Left lung (tissue), 10 donors: Measurements from ENCODE around the gene WDR83. TPM values are rescaled to one million over a fixed set of nuclear protein-coding genes. Genes with fewer than 3 reads are reported as not detected.
A peak's percentile ranks its signal among the peaks of the same experiment; 100 is the strongest.
"Not testable (repeated sequence)": the region's sequence is repeated elsewhere in the genome, so short reads cannot be mapped to it uniquely, and the experiment has no call there.

Experiments
- ATAC-seq: fragments of 200-7000 bp; cut with Tn5 transposase; one replicate; pipeline ENCODE4 v1.9.1; 2020; ENCODE audit warnings: moderate library complexity
- DNase-seq, 4 donors: peaks; one replicate each; pipeline ENCODE4 v3.0.0-alpha.2; 2013 to 2020
- H3K27ac ChIP-seq, 2 donors: fragments of 200-600 bp; sonication (generic) in 1 of 2; one replicate each; pipeline versions ENCODE4 v1.5.0 to v1.8.0; 2020 to 2021
- H3K27me3 ChIP-seq, 2 donors: fragments of 200-600 bp; sonication (generic) in 1 of 2; one replicate each; pipeline versions ENCODE4 v1.5.0 to v1.8.0; 2020 to 2021
- H3K36me3 ChIP-seq, 2 donors: fragments of 200-600 bp; sonication (generic) in 1 of 2; one replicate each; pipeline versions ENCODE4 v1.5.0 to v1.8.0; 2020 to 2021
- H3K4me1 ChIP-seq, 2 donors: fragments of 200-600 bp; one replicate each; pipeline ENCODE4 v1.8.0; 2021
- H3K4me3 ChIP-seq, 2 donors: fragments of 200-600 bp; sonication (generic) in 1 of 2; one replicate each; pipeline versions ENCODE4 v1.5.0 to v1.8.0; 2020 to 2021; ENCODE audit warnings: mild to moderate bottlenecking in 1 of 2
- H3K9me3 ChIP-seq, 2 donors: fragments of 200-600 bp; sonication (generic) in 1 of 2; one replicate each; pipeline versions ENCODE4 v1.5.0 to v1.8.0; 2020 to 2021
- CTCF ChIP-seq, 2 donors: fragments of 200-600 bp; sonication (generic) in 1 of 2; IDR thresholded peaks; one replicate each; pipeline versions ENCODE4 v1.5.0 to v1.8.0; 2021; ENCODE audit warnings: antibody characterized with exemption in 2 of 2
- intact Hi-C, 2 donors: fragments of 100-400 bp; cut with DNase I; formaldehyde crosslinking; loops; one replicate each; pipeline versions ENCODE4 v1.11.2 to v1.14.2; 2022
- polyA plus RNA-seq, 6 donors: library from polyadenylated mRNA; unstranded; fragments of 120-200 nt; gene quantifications; one replicate each; pipeline ENCODE4 v1.2.1, GENCODE V29; 2013; ENCODE audit not compliant: insufficient read length in 6 of 6
- total RNA-seq, 2 donors: library from RNA; stranded (reverse); fragmentation: NEBNext Ultra II Directional; extraction: Animal tissue kit (Norgen Biotek cat#: 25700); gene quantifications; one replicate each; pipeline ENCODE4 v1.2.1, GENCODE V29; 2021
- donor health status: DM: no; HTN: yes; CAD: no.
- donor health status: DM: no; HTN: no; CAD: no.

The WDR83 gene
- total and polyA plus RNA-seq, 8 donors = 9.0 to 27.1 (median 22.8) TPM

DNA sequence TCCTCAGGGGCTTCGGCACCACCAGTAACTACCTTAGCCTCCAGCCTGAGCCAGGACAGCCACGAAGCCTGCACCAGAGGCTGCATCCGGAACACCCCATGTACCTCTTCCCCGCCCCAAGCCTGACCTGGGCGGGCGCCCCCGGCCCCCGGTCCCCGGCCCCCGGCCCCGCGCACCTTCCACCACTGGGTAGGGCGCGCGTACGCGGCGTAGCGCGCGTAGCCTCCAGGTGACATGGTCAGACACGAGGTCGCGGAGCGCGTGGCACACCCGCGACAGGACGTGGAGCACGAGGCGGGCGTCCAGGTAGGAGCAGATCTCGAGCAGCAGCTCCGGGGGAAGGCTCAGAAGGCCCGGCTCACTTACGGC lies 29.4 kb downstream of the WDR83 start:
- Histone ChIP-seq H3K4me1 (peaks cover 9 to 27% of the 10 kb centered on the region in 2 donors), H3K9me3 (no peaks in the 10 kb centered on the region), H3K4me3 (peak overlapping the region; percentile 71 to 87), H3K27me3 (no peaks in the 10 kb centered on the region), H3K27ac (peak overlapping the region in 1 of 2 donors; percentile 94), H3K36me3 (peaks cover 0 to 29% of the 10 kb centered on the region in 2 donors)
- TF ChIP-seq CTCF (IDR thresholded peaks at IDR 0.05) = no peak
- intact Hi-C loops = no loop called here
- peak in 1 of 4 donors; percentile 78 for DNase-seq
- ATAC-seq = peak; percentile 14

DNA sequence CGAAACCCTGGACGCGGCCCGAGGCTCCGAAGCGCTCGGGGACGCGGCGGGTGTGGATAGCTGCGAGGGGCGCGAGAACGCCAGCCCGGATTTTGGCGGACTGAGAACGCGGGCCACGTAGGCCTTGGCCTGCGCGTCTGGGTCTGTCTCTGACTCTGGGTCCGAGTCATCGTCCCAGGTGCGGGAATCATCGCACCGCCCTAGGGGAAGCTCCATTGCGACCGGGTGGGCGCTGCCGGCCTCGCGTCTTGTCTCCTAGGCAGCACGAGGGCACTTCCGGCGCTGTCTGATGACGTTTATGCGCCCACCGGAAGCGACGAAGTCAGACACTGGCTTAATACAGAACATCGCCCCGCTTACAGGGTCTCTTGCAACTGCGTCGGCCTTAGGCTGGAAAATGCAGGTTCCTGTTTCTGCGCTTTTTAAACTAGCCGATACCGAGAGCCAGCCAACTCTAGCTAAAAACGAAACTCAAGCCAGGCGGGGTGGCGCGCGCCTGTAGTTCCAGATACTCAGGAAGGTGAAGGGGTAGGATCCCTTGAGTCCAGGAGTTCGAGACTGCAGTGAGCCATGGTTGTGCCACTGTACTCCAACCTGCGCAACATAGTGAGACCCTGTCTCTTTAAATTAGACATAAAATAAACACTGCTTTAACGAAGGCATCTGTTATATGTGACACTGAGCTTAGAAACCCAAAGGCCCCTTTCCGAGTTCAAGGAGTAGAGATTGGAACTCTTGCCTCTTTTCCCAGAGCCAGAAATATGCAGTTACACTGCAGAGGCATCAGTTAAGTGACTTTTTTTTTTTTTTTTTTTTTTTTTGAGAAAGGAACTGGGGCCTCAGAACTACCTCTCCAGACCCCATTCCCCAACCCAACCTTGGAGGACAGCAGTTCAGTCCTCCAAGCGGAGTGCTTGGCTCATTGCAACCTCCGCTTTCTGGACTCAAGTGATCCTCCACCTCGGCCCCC lies 30.0 kb downstream of the WDR83 start, which contains the start of gene FBXW9:
FBXW9 (minus strand) TSS at position 266 of the 970 bp plus-strand sequence; CDS start at position 216, 50 bp downstream.
- DNase-seq = peak; percentile 94 to 97 (median 96)
- intact Hi-C loops = no loop called here

GRCh38 chr19:12697425-12697824 lies 30.8 kb downstream of the WDR83 start:
- ATAC-seq, H3K27me3 ChIP-seq, H3K9me3 ChIP-seq, DNase-seq, intact Hi-C loops: not testable (repeated sequence)
- H3K36me3 ChIP-seq = peaks cover 0 to 38% of the 10 kb centered on the region in 2 donors
- H3K27ac ChIP-seq = peak overlapping the region in 1 of 2 donors; percentile 94
- H3K4me1 ChIP-seq = peaks cover 9 to 27% of the 10 kb centered on the region in 2 donors
- H3K4me3 ChIP-seq = peak overlapping the region in 1 of 2 donors; percentile 87

More for the DNA sequence above, 30.0 kb downstream of the WDR83 start, which contains the start of gene FBXW9:
- TF ChIP-seq CTCF (IDR thresholded peaks at IDR 0.05) = no peak
- Histone ChIP-seq H3K9me3 (no peaks in the 10 kb centered on the region), H3K4me3 (peak within 1 kb of the TSS; percentile 71 to 87), H3K27ac (peak within 1 kb of the TSS; percentile 79 to 94), H3K36me3 (peaks cover 0 to 31% of the 10 kb centered on the region in 2 donors), H3K4me1 (peaks cover 9 to 27% of the 10 kb centered on the region in 2 donors), H3K27me3 (no peaks in the 10 kb centered on the region)
- ATAC-seq = peak; percentile 93

GRCh38 chr19:12698138-12698537 lies 31.5 kb downstream of the WDR83 start:
- Histone ChIP-seq H3K4me1 (peaks cover 9 to 27% of the 10 kb centered on the region in 2 donors), H3K4me3 (no peak overlapping the region), H3K27me3 (no peaks in the 10 kb centered on the region), H3K36me3 (peaks cover 0 to 45% of the 10 kb centered on the region in 2 donors), H3K27ac (no peak overlapping the region), H3K9me3 (no peaks in the 10 kb centered on the region)
- no peak for ATAC-seq
- intact Hi-C loops = no loop called here
- no peak for TF ChIP-seq CTCF (IDR thresholded peaks at IDR 0.05)
- no peak for DNase-seq

GRCh38 chr19:12701596-12702282 lies 35.1 kb downstream of the WDR83 start:
- no peak for ATAC-seq
- Histone ChIP-seq H3K27me3 (no peaks in the 10 kb centered on the region), H3K4me1 (peaks cover 0 to 7% of the 10 kb centered on the region in 2 donors), H3K36me3 (peaks cover 0 to 82% of the 10 kb centered on the region in 2 donors), H3K27ac (no peak overlapping the region), H3K4me3 (no peak overlapping the region), H3K9me3 (no peaks in the 10 kb centered on the region)
- peak in 1 of 4 donors; percentile 76 for DNase-seq
- TF ChIP-seq CTCF (IDR thresholded peaks at IDR 0.05) = no peak
- intact Hi-C loops = no loop called here
